K562 (cell line): ENCODE results near the gene ITIH6.

Experiments
- CTCF ChIP-seq, 3 experiments: IDR thresholded peaks in 2 of 3; conservative IDR thresholded peaks in 1 of 3; 2 replicates each; pipeline ENCODE4 v1.5.1; 2011 to 2012; ENCODE audit warnings: low read length in 3 of 3, mild to moderate bottlenecking in 3 of 3, control low read depth in 2 of 3, improper control_type of control experiment in 1 of 3, inconsistent platforms in 1 of 3, low read depth in 1 of 3, mixed read lengths in 1 of 3, moderate library complexity in 1 of 3; ENCODE audit not compliant: insufficient read depth in 2 of 3
- JUNB ChIP-seq: fragments of 450-650 bp; formaldehyde crosslinking; conservative IDR thresholded peaks from 2 replicates; pipeline ENCODE4 v1.4.0; 2020; ENCODE audit warnings: mild to moderate bottlenecking
- MYNN ChIP-seq, 2 experiments: sonication (generic); formaldehyde crosslinking in 1 of 2; IDR thresholded peaks; 2 replicates each; pipeline versions ENCODE4 v1.5.0 to v1.6.1; 2016 to 2020; ENCODE audit warnings: antibody characterized with exemption in 1 of 2, missing genetic modification reagents in 1 of 2
- TARDBP ChIP-seq: fragments of 450-650 bp; IDR thresholded peaks from 2 replicates; pipeline ENCODE4 v1.6.1; 2016
- ZFP1 ChIP-seq: fragments of 450-650 bp; formaldehyde crosslinking; IDR thresholded peaks from 2 replicates; pipeline ENCODE4 v1.4.0; 2020; ENCODE audit warnings: mild to moderate bottlenecking, mixed read lengths
- ZSCAN29 ChIP-seq: fragments of 450-650 bp; IDR thresholded peaks from 2 replicates; pipeline ENCODE4 v1.6.1; 2017

DNA sequence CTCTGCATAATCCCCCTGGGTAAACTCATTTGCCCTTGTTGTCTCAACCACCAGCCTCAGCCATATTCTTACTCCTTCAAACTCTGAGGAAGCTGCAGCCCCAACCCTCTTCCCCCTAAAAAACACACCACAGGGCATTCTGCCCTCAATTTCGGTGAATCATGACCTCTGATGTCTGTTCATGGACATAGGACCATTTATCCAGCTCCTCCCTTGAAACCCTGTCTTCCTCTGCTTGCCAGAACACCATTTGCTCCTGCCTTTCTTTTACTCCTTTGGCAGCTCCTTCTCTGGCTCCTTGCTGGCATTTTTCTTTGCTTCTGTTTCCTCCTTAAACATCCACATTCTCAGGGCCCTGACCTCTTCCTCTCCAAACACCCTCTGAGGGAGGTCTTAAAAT, 87.1 kb downstream of the ITIH6 start:
- TF ChIP-seq CTCF (IDR thresholded peaks at IDR 0.05 in 2 of 3, conservative IDR thresholded peaks at IDR 0.05 in 1 of 3; ENCODE audit: insufficient read depth in 2 of 3, low read depth in 1 of 3, low read length in 3 of 3) (no peak), ZFP1 (CRISPR knock-in tag) (no peak), JUNB (CRISPR knock-in tag) (no peak), ZSCAN29 (no peak), MYNN (IDR thresholded peaks at IDR 0.05) (no peak), MYNN (CRISPR knock-in tag; IDR thresholded peaks at IDR 0.05) (no peak), TARDBP (no peak)
